Skin epidermis (tissue), 12 donors: ENCODE measurements around the gene DGCR6L.
"Not testable (repeated sequence)": the region's sequence is repeated elsewhere in the genome, so short reads cannot be mapped to it uniquely, and the experiment has no call there.

Source experiments
- H3K27ac ChIP-seq, 21 experiments: fragments of 200-600 bp; sonication (generic) in 11 of 21; one replicate each; pipeline ENCODE4 v1.5.0; 2020; ENCODE audit warnings: mild to moderate bottlenecking in 3 of 21, inconsistent platforms in 2 of 21, moderate library complexity in 2 of 21
- H3K4me3 ChIP-seq, 7 experiments: fragments of 200-600 bp; sonication (generic) in 2 of 7; one replicate each; pipeline ENCODE4 v1.5.0; 2020; ENCODE audit warnings: inconsistent platforms in 2 of 7, mild to moderate bottlenecking in 2 of 7, moderate library complexity in 1 of 7

The DGCR6L gene

DNA sequence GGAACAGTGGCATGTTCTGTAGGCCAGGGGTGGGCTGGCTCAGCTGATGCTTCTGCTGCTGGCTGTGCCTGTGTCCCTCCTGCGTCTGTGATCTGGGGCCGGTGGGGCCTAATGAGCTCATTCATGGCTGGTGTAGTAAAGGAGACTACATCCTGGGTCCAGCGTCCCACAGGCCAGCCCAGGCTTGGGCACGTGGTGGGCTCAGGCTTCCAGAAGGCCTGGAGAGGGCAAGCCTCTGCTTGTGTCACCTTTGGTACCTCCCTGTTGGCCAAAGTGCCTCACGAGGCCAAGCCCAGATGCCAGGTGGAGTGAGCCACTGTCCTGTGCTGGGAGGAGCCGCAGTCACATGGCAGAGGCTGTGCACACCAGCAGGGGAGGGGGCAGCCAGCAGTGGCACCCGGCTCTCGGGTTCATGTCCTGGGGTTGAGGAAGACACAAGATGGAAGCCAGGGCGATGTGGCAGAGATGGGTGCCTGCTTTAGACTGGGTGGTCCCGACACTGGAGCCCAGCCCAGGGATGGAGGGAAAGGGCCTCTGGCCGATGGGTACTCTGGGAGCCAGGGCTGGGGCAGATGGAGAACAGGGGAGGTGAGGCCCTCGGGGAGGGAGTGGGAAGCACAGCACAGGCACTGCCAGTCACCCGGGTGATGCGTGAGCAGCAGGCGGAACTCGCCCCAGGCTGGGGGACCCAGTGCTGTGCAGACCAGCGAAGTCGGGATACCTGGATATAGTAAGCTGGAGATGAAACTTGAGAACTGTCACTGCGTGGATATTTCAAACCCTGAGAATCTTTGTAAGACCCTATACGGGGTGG is 8.4 kb downstream of the DGCR6L start:
- not testable (repeated sequence) for H3K27ac ChIP-seq

GRCh38 chr22:20310773-20311172 is 9.1 kb downstream of the DGCR6L start:
- H3K27ac ChIP-seq, result not testable (repeated sequence)

More for the DNA sequence above, 8.4 kb downstream of the DGCR6L start:
- H3K4me3 ChIP-seq, result not testable (repeated sequence)

DNA sequence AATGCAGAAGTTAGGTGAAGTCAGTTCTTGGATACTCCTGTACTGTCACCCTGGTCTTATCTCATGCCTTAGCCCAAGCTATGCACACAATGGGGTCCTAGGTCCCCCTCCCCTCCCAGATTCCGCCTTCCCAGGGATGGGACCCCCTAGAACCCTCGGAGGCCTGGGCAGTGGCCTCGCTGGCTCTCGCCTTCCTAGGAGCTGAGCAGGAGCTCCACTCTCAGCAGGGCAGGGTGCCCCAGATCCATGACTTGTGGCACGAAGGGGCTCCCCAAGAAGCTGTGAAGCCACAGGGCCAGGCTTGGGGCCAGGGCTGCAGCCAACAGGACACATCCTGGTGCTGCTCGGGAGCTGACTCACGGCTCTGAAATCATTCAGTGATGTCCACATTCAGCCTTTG is 9.7 kb downstream of the DGCR6L start:
- H3K4me3 ChIP-seq, result not testable (repeated sequence)

More at GRCh38 chr22:20310773-20311172, 9.1 kb downstream of the DGCR6L start:
- not testable (repeated sequence) for H3K4me3 ChIP-seq

GRCh38 chr22:20308806-20309650 is 10.8 kb downstream of the DGCR6L start:
- not testable (repeated sequence) for H3K4me3 ChIP-seq, H3K27ac ChIP-seq

More for the DNA sequence above, 9.7 kb downstream of the DGCR6L start:
- H3K27ac ChIP-seq, result not testable (repeated sequence)

GRCh38 chr22:20307448-20308447 is 12.1 kb downstream of the DGCR6L start:
- H3K4me3 ChIP-seq, H3K27ac ChIP-seq: not testable (repeated sequence)

DNA sequence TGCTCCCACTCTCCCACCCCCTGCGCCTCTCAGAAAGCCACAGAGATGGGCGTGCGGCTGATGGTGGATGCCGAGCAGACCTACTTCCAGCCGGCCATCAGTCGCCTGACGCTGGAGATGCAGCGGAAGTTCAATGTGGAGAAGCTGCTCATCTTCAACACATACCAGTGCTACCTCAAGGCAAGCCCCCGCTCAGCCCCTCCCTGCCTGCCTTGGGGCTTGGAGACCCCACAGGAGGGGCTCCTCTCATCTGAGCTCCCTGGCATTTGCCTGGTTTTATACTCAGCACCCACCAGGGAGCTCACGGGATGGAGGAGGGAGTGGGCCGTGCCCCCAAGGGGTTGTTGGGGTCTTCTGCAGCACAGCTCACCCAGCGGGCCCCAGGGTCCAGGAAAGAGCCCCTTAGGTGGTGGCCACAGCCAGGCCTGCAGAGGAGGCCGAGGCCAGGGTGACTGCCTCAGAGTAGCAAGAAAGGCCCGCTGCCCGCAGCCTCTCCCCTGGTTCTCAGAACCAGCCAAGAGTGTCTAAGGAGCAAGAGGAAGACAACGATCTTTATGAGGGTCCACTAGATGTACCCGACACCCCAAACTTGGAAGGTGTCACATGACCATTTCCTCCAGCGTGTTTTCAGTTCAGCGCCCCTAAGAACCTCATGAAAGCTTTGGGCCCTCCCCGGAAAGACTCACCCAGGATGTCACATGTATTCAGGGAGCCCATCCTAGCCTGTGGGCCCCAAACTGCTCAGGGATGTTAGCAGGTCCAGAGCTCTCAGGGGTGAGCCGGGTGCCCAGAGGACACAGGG is 13.0 kb downstream of the DGCR6L start:
- H3K4me3 ChIP-seq, H3K27ac ChIP-seq: not testable (repeated sequence)

DNA sequence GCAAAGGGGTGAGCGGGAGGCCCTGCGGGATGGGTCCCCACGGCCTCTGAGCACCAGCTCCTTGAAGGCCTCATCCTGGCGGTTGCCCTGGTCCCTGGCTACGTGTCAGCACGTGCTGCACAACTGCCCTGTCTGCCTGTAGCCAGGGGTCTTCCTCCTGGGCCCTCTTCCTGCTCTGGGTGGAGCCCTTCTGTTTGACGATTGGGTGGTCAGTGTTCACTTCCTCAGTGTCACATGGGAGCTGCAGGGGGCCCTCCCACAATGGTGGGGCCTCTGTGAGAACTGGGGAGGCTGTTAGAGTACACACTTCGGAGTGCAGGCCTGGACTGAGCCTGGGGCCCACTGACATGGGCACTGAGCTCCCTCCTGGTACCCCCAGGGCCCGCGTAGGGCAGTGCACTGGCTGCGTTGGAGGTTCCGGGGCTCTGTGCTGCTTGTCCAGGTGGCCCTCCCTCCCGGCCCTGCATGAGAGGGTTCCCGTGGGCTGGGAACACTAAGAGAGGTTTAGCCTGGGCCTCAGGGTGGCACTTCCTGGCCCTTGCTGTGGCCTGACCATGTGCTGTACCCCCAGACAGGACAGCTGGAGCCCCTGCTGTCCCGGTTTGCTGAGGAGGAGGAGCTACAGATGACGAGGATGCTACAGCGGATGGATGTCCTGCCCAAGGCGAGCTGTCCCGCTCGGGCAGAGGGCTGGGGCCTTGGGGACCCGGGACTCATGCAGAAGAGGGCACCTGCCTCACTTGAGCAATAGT is 13.8 kb downstream of the DGCR6L start:
- no peak overlapping the region for H3K27ac ChIP-seq
- H3K4me3 ChIP-seq, result no peak overlapping the region

- H3K4me3 ChIP-seq, H3K27ac ChIP-seq: not testable (repeated sequence)
Observed at GRCh38 chr22:20305230-20305893, 14.5 kb downstream of the DGCR6L start.

DNA sequence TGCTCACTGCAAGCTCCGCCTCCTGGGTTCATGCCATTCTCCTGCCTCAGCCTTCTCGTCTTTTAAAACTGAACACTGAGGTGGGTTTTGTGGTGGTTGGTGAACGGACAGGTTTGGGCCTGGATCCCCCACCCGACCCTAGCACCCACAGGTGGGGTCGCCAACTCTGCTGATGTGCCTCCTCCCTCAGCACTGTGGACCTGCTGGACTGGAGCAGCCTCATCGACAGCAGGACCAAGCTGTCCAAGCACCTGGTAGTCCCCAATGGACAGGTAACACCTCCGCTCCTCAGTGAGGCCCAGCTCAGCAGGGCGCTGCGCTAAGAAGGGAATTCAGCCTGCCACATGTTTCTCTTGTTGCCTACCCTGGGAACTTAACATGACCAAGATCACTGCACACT is 15.2 kb downstream of the DGCR6L start:
- Histone ChIP-seq H3K4me3 (no peak overlapping the region), H3K27ac (no peak overlapping the region)

GRCh38 chr22:20303229-20303534 is 16.7 kb downstream of the DGCR6L start:
- not testable (repeated sequence) for H3K4me3 ChIP-seq, H3K27ac ChIP-seq

DNA sequence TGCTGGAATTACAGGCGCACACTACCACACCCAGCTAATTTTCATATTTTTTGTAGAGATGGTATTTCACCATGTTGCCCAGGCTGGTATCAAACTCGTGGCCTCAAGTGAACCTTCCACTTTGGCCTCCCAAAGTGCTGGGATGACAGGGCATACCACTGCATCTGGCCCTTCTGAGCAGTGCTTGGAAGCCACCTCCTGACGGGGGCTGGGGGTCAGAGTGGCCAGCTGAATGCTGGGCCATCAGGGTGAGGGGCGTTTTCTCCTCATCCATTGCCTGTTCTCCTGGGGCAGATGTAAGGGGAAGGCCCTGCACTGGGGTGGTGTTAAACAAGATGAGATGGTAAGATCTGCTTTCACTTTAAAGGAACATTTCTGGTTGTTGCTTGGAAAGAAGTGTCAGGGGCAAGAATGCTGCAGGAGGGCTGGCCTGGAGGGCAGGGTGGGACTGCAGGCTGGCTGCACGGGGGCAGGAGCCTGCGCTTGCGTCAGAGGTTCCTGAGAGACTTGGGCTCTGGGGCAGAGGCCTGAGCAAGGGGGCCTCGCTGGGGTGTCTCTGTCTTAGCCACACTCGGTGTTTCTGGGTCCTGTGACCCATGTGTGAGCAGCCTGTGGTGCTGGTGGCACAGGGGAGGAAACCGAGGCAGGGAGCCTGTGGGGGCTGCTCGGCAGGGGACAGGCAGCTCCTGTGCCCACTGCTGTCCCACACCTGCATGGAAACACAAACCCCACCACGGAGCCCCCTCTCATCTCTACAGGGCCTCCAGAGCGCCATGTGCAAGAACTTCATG is 17.2 kb downstream of the DGCR6L start:
- Histone ChIP-seq H3K4me3 (no peak overlapping the region), H3K27ac (no peak overlapping the region)

GRCh38 chr22:20299746-20300136 is 20.1 kb downstream of the DGCR6L start:
- Histone ChIP-seq H3K4me3 (peak overlapping the region; percentile 34 to 64 (median 41)), H3K27ac (peak overlapping the region in 1 of 21 experiments; percentile 56)

GRCh38 chr22:20298803-20299745 is 20.8 kb downstream of the DGCR6L start:
- H3K4me3 ChIP-seq, result peak overlapping the region; percentile 34 to 64 (median 41)
- H3K27ac ChIP-seq, result peak overlapping the region in 3 of 21 experiments; percentile 22 to 56 (median 33)

DNA sequence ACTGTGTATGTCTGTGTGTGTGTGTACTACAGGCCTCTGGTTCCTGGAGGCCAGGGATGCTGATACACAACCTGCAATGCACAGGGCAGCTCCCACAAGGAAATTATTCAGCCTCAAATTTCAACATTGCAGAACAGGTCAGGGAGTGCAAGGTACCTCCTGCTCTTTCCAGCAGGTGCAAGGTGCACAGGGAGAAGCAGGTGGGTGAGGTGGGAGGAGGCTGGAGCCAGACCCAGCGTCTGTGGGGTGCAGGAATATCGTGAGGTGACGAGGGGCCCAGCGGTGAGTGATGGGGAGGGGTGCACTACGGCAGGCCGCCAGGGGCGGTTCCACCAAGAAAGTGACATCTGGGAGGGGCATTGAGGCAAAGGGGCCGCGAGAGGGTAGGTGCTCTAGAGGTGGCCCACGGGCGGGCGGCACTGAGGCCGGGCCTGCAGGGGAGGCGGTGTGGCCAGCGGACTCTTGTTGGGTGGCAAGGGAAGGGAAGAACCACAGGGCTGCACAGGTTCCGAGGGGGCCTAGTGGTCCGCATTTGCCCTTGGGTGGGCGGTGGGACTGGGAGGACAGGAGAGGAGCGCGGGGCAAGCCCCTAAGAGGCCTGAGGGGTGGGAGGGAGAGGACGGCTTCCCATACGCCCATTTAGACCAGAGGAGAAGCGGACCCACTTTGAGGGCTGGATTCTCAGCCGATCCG is 21.6 kb downstream of the DGCR6L start:
- Histone ChIP-seq H3K27ac (no peak overlapping the region), H3K4me3 (peak overlapping the region; percentile 34 to 64 (median 41))

- Histone ChIP-seq H3K27ac (no peak overlapping the region), H3K4me3 (no peak overlapping the region)
Observed at GRCh38 chr22:20297414-20298109, 22.3 kb downstream of the DGCR6L start.
